A673 (cell line): Measurements from ENCODE around the gene CSNK1G2. TPM values are rescaled to one million over a fixed set of nuclear protein-coding genes. Genes with fewer than 3 reads are reported as not detected.

Experiments
- BruUV-seq: library from RNA; stranded (reverse); fragments of 400-500 nt; replicated peaks from 2 replicates; lab custom pipeline; 2021; lab: Mats Ljungman, UMichigan
- CTCF ChIA-PET: fragments of 300-600 bp; sonication (Branson Sonifier 250); formaldehyde crosslinking; loops from one replicate; lab custom pipeline; 2022; ENCODE audit warnings: antibody characterized with exemption; lab: Charles Lee
- POLR2A ChIA-PET: fragments of 300-600 bp; sonication (Branson Sonifier 250); formaldehyde crosslinking; loops from one replicate; lab custom pipeline; 2022; ENCODE audit warnings: antibody characterized with exemption; ENCODE audit not compliant: low non-redundant PET; lab: Charles Lee
- DNase-seq: peaks from one replicate; pipeline ENCODE4 v3.0.0-alpha.2; 2015; ENCODE audit warnings: low spot score
- H3K27ac ChIP-seq: fragments of 200-600 bp; sonication (generic); 2 replicates; pipeline ENCODE4 v1.5.1; 2016; ENCODE audit warnings: mixed run types, low read depth, mild to moderate bottlenecking, mixed read lengths, antibody characterized with exemption, low read length; ENCODE audit not compliant: poor library complexity, severe bottlenecking
- H3K27me3 ChIP-seq: fragments of 200-600 bp; sonication (generic); replicated peaks from 2 replicates; pipeline ENCODE4 v1.6.1; 2017; ENCODE audit warnings: mixed run types, low read depth, mild to moderate bottlenecking, mixed read lengths, antibody characterized with exemption, low read length; ENCODE audit not compliant: insufficient read depth, poor library complexity
- H3K36me3 ChIP-seq: fragments of 200-600 bp; sonication (generic); 2 replicates; pipeline ENCODE4 v1.6.1; 2016; ENCODE audit warnings: mixed run types, mild to moderate bottlenecking, mixed read lengths, antibody characterized with exemption, low read length; ENCODE audit not compliant: insufficient read depth, poor library complexity, severe bottlenecking
- H3K4me1 ChIP-seq: fragments of 200-600 bp; sonication (generic); 2 replicates; pipeline ENCODE4 v1.6.1; 2017; ENCODE audit warnings: mixed run types, mild to moderate bottlenecking, mixed read lengths, antibody characterized with exemption, low read length; ENCODE audit not compliant: insufficient read depth, poor library complexity, severe bottlenecking
- H3K4me3 ChIP-seq: fragments of 200-600 bp; sonication (generic); 2 replicates; pipeline ENCODE4 v1.5.1; 2016; ENCODE audit warnings: low read depth, mixed run types, mild to moderate bottlenecking, mixed read lengths, low read length; ENCODE audit not compliant: poor library complexity, severe bottlenecking
- H3K9me3 ChIP-seq: fragments of 200-600 bp; sonication (generic); 2 replicates; pipeline ENCODE4 v1.6.1; 2016; ENCODE audit warnings: mixed run types, low read depth, mild to moderate bottlenecking, mixed read lengths, antibody characterized with exemption, low read length; ENCODE audit not compliant: poor library complexity, severe bottlenecking
- CTCF ChIP-seq: fragments of 300-800, 200-600 bp; sonication (generic); conservative IDR thresholded peaks from 2 replicates; pipeline ENCODE4 v1.5.1; 2017; ENCODE audit warnings: low read depth, mild to moderate bottlenecking, antibody characterized with exemption, low read length, moderate library complexity, mixed read lengths
- EZH2 ChIP-seq: fragments of 200-600 bp; sonication (generic); IDR thresholded peaks from 2 replicates; pipeline ENCODE4 v1.6.1; 2017; ENCODE audit warnings: borderline replicate concordance, low read depth, mild to moderate bottlenecking, mixed read lengths, antibody characterized with exemption, low read length; ENCODE audit not compliant: poor library complexity, severe bottlenecking
- intact Hi-C: fragments of 100-400 bp; cut with micrococcal nuclease; formaldehyde crosslinking; loops from one replicate; pipeline ENCODE4 v1.10.0; 2022; ENCODE audit not compliant: unreplicated experiment
- total RNA-seq: library from RNA; stranded (reverse); gene quantifications from 2 replicates; pipeline ENCODE4 v1.2.3, GENCODE V29; 2021

The CSNK1G2 gene
- total RNA-seq, 1 experiment from 2014 or later: 108 TPM

DNA sequence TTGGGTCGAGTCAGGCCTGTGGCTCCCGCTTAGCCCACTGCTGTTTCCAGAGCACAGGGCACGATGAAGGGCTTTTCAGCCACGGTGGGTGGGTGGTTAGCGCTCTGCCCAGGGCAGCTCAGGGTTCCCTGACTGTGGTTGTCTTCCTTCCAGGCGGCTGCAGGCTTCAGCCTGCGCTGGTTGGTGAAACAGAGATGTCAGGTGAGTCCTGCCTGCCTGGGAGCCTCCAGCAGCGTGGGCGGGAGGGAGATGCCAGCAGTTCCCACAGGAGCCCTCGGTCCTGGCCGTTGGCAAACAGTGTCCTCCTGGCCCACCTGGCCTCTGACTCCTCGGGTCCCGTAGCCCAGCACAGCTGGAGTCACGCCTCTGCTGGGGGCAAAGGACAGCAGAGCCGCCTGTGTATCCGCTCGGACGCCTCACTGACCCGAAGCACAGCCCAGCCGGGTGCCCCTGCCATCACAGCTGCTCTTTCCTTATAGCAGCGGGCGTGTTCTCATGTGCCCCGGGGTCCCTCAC, 26.1 kb upstream of the CSNK1G2 start:
- ChIA-PET POLR2A (no interaction called here), CTCF (no interaction called here)
- Histone ChIP-seq H3K9me3 (no peaks in the 10 kb centered on the region), H3K36me3 (peaks cover 36% of the 10 kb centered on the region), H3K27me3 (no peaks in the 10 kb centered on the region), H3K4me3 (no peak overlapping the region), H3K4me1 (no peaks in the 10 kb centered on the region), H3K27ac (no peak overlapping the region)
- intact Hi-C loops: no loop called here
- no TSS peak for BruUV-seq
- DNase-seq: no peak
- no peak for TF ChIP-seq EZH2
- no peak for TF ChIP-seq CTCF

DNA sequence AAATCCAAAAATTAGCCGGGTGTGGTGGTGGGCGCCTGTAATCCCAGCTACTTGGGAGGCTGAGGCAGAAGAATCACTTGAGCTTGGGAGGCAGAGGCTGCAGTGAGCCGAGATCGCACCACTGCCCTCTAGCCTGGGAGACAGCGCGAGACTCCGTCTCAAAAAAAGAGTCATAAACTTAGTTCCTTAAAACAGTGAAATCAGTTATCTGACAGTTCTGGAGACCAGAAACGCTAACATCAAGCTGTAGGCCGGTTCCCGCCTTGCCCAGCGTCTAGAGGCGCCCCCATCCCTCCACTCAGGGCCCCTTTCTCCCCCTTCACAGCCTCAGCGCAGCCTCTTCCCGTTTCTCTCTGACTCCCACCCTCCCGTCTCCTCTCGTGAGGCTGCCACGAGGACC, 23.8 kb upstream of the CSNK1G2 start:
- Histone ChIP-seq H3K4me1 (no peaks in the 10 kb centered on the region), H3K9me3 (no peaks in the 10 kb centered on the region), H3K27ac (no peak overlapping the region), H3K4me3 (no peak overlapping the region), H3K36me3 (peaks cover 50% of the 10 kb centered on the region), H3K27me3 (no peaks in the 10 kb centered on the region)
- DNase-seq: no peak
- ChIA-PET POLR2A (no interaction called here), CTCF (no interaction called here)
- intact Hi-C loops: no loop called here
- TF ChIP-seq EZH2 (no peak), CTCF (no peak)
- BruUV-seq: no TSS peak

DNA sequence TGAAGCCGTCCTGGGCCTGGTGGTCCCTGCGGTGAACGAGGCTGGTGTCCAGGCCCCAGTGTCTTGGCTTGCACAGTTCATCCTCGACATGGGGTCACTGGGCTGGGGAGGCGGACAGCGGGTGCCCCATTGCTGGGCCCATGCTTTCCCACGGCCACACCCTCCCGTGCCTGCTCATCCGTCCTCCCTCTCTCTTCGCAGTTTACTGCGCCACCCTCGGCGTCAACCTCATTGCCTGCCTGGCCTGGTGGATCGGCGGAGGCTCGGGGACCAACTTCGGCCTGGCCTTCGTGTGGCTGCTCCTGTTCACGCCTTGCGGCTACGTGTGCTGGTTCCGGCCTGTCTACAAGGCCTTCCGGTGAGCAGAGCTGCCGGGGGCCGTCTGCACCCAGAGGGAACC, 23.0 kb upstream of the CSNK1G2 start:
- peaks cover 45% of the 10 kb centered on the region for H3K36me3 ChIP-seq
- BruUV-seq: no TSS peak
- intact Hi-C loops: no loop called here
- POLR2A ChIA-PET: no interaction called here
- H3K27me3 ChIP-seq: no peaks in the 10 kb centered on the region
- no peak for DNase-seq
- TF ChIP-seq EZH2: no peak
- CTCF ChIA-PET: no interaction called here
- H3K4me3 ChIP-seq: no peak overlapping the region
- H3K4me1 ChIP-seq: no peaks in the 10 kb centered on the region
- no peaks in the 10 kb centered on the region for H3K9me3 ChIP-seq
- H3K27ac ChIP-seq: no peak overlapping the region

DNA sequence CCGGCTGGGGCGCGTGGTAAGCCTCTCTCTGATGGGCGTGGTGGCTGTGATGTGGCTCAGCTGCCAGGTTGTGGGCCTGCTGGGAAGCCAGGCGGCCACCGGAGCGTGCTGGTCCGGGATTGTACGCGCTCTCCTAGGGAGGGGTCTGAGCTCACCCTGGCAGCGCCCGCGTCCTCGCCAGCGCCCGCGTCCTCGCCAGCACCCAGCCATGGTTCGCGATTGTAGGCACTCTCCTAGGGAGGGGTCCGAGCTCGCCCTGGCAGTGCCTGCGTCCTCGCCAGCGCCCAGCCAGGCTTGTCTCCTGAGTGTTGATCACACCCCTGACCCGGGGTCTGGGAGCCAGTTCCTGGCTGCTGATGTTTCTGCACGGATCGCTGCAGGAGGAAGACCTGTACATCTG, 22.0 kb upstream of the CSNK1G2 start:
- ChIA-PET CTCF (no interaction called here), POLR2A (no interaction called here)
- TF ChIP-seq CTCF (no peak), EZH2 (no peak)
- intact Hi-C loops: no loop called here
- DNase-seq: no peak
- H3K4me1 ChIP-seq: no peaks in the 10 kb centered on the region
- H3K27ac ChIP-seq: no peak overlapping the region
- no peaks in the 10 kb centered on the region for H3K9me3 ChIP-seq
- peaks cover 42% of the 10 kb centered on the region for H3K36me3 ChIP-seq
- H3K27me3 ChIP-seq: no peaks in the 10 kb centered on the region
- no peak overlapping the region for H3K4me3 ChIP-seq
- no TSS peak for BruUV-seq
